ENCODE measurements around the gene RAB44. TPM values are rescaled to one million over a fixed set of nuclear protein-coding genes. Genes with fewer than 3 reads are reported as not detected.
A peak's percentile ranks its signal among the peaks of the same experiment; 100 is the strongest.

The RAB44 gene
- total and polyA plus RNA-seq, 7 donors: 0.01 to 0.06 TPM; not detected in 5

GRCh38 chr6:36692861-36693702, 4.5 kb upstream of the RAB44 start:
- Histone ChIP-seq H3K4me3 (no peak overlapping the region), H3K9me3 (peaks cover 4% of the 10 kb centered on the region)
- intact Hi-C loops (cut with DNase I): no loop called here

GRCh38 chr6:36694616-36695015, 3.0 kb upstream of the RAB44 start:
- Histone ChIP-seq H3K36me3 (ENCODE audit: insufficient read depth in 1 of 2, low read depth in 1 of 2) (no peaks in the 10 kb centered on the region), H3K4me3 (no peak overlapping the region), H3K27me3 (ENCODE audit: insufficient read depth in 3 of 3, low read length in 2 of 3) (no peaks in the 10 kb centered on the region), H3K4me1 (peaks cover 14% of the 10 kb centered on the region), H3K9me3 (peaks cover 4% of the 10 kb centered on the region), H3K27ac (no peak overlapping the region)
- no peak for ATAC-seq
- WGBS, 3 donors: 93 to 100% (median 98%) methylated on average over 6 of the region's 6 CpGs
- no peak for TF ChIP-seq CTCF (IDR thresholded peaks at IDR 0.05)
- peak in 1 of 2 donors; percentile 4 for DNase-seq
- intact Hi-C loops (cut with DNase I): loop anchor here in 1 of 2 donors (5.0 kb wide), 1 partner anchor 58 kb away; no protein-coding TSS in a partner anchor

More at GRCh38 chr6:36692861-36693702, 4.5 kb upstream of the RAB44 start:
- H3K27me3 ChIP-seq (ENCODE audit: insufficient read depth in 3 of 3, low read length in 2 of 3): no peaks in the 10 kb centered on the region
- H3K27ac ChIP-seq: no peak overlapping the region
- peak; percentile 39 to 77 for DNase-seq
- TF ChIP-seq CTCF (IDR thresholded peaks at IDR 0.05): no peak
- H3K36me3 ChIP-seq (ENCODE audit: insufficient read depth in 1 of 2, low read depth in 1 of 2): no peaks in the 10 kb centered on the region
- peaks cover 14% of the 10 kb centered on the region for H3K4me1 ChIP-seq
- 50 to 53% (median 51%) methylated on average over 27 of the region's 27 CpGs for WGBS, 3 donors
- peak in 3 of 4 donors; percentile 61 to 84 (median 65) for ATAC-seq

- intact Hi-C loops (cut with DNase I): loop anchor here in 1 of 2 donors (5.0 kb wide), 1 partner anchor 57 kb away; no protein-coding TSS in a partner anchor
- no peaks in the 10 kb centered on the region for H3K27me3 ChIP-seq (ENCODE audit: insufficient read depth in 3 of 3, low read length in 2 of 3)
- H3K4me1 ChIP-seq: peaks cover 14% of the 10 kb centered on the region
- ATAC-seq (no peak), DNase-seq (no peak)
- H3K36me3 ChIP-seq (ENCODE audit: insufficient read depth in 1 of 2, low read depth in 1 of 2): no peaks in the 10 kb centered on the region
- TF ChIP-seq CTCF (IDR thresholded peaks at IDR 0.05): no peak
- H3K27ac ChIP-seq: no peak overlapping the region
- 72 to 74% (median 74%) methylated on average over 2 of the region's 2 CpGs for WGBS, 3 donors
- no peak overlapping the region for H3K4me3 ChIP-seq
- peaks cover 4% of the 10 kb centered on the region for H3K9me3 ChIP-seq
Measured at GRCh38 chr6:36695414-36695813, 2.2 kb upstream of the RAB44 start.

- Histone ChIP-seq H3K36me3 (ENCODE audit: insufficient read depth in 1 of 2, low read depth in 1 of 2) (no peaks in the 10 kb centered on the region), H3K27me3 (ENCODE audit: insufficient read depth in 3 of 3, low read length in 2 of 3) (no peaks in the 10 kb centered on the region), H3K27ac (no peak overlapping the region), H3K4me3 (no peak overlapping the region), H3K9me3 (peaks cover 4% of the 10 kb centered on the region), H3K4me1 (peaks cover under 1% of the 10 kb centered on the region)
- WGBS, 3 donors: 88 to 94% (median 88%) methylated on average over 6 of the region's 6 CpGs
- DNase-seq: no peak
- intact Hi-C loops (cut with DNase I): loop anchor here in 1 of 2 donors (5.0 kb wide), 1 partner anchor 54 kb away; no protein-coding TSS in a partner anchor
- no peak for TF ChIP-seq CTCF (IDR thresholded peaks at IDR 0.05)
- ATAC-seq: no peak
Measured at GRCh38 chr6:36698196-36698595, 570 bp downstream of the RAB44 start.

Measured in psoas muscle (tissue), 8 donors.